GM12878 (cell line): ENCODE data around the gene CNOT11. TPM values are rescaled to one million over a fixed set of nuclear protein-coding genes. Genes with fewer than 3 reads are reported as not detected.

Source experiments
- EZH2 ChIP-seq: IDR thresholded peaks from 2 replicates; pipeline ENCODE4 v1.6.1; 2012; ENCODE audit warnings: low read depth, mild to moderate bottlenecking, control low read depth, inconsistent platforms, low read length, borderline replicate concordance; ENCODE audit not compliant: control insufficient read depth
- FOXM1 ChIP-seq: IDR thresholded peaks from 2 replicates; pipeline ENCODE4 v1.6.1; 2012; ENCODE audit warnings: low read depth, mild to moderate bottlenecking, inconsistent platforms, low read length, moderate library complexity
- RAD51 ChIP-seq: fragments of 450-650 bp; IDR thresholded peaks from 2 replicates; pipeline ENCODE4 v1.6.1; 2016; ENCODE audit warnings: moderate library complexity, mild to moderate bottlenecking, inconsistent platforms
- SIX5 ChIP-seq: IDR thresholded peaks from 2 replicates; pipeline ENCODE4 v1.6.1; 2011; ENCODE audit warnings: mild to moderate bottlenecking, low read depth, low read length, moderate library complexity; ENCODE audit not compliant: severe bottlenecking
- SKIL ChIP-seq: fragments of 450-650 bp; IDR thresholded peaks from 2 replicates; pipeline ENCODE4 v1.6.1; 2017; ENCODE audit warnings: mild to moderate bottlenecking, low read depth, inconsistent platforms; ENCODE audit not compliant: poor library complexity, severe bottlenecking
- polyA plus RNA-seq, 11 experiments: library from polyadenylated mRNA; depleted of rRNA in 4 of 11; unstranded in 6 of 11; stranded (reverse) in 5 of 11; fragments of >200 nt; fragmentation: Nextera tagmentation in 4 of 11; fragmentation: Illumina TruSeq in 1 of 11; extraction: Ambion mirVana in 4 of 11; extraction: Trizol in 1 of 11; gene quantifications; 1 replicate in 1 of 11; 2 replicates in 10 of 11; pipeline versions ENCODE4 v1.2.1 to v1.2.3, GENCODE V29; 2011 to 2016; ENCODE audit warnings: inconsistent platforms in 2 of 11, missing spikeins in 2 of 11, low read depth in 1 of 11
- total RNA-seq, 4 experiments: library from RNA; depleted of rRNA in 3 of 4; stranded (reverse); fragments of >200 nt in 3 of 4; fragmentation: Illumina TruSeq in 1 of 4; extraction: Trizol in 1 of 4; gene quantifications; 2 replicates each; pipeline versions ENCODE4 v1.2.1 to v1.2.3, GENCODE V29; 2013 to 2021
- TF ChIP-seq, protein P1 (sequence below), 3 experiments: IDR thresholded peaks in 2 of 3; conservative IDR thresholded peaks in 1 of 3; 2 replicates each; pipeline ENCODE4 v1.5.1; 2011; ENCODE audit warnings: low read depth in 3 of 3, low read length in 3 of 3, mild to moderate bottlenecking in 3 of 3, control low read depth in 2 of 3, moderate library complexity in 2 of 3, inconsistent platforms in 1 of 3, mixed read lengths in 1 of 3; ENCODE audit not compliant: control insufficient read depth in 2 of 3, insufficient read depth in 1 of 3; ENCODE audit errors: extremely low read depth in 1 of 3

CNOT11 gene
- total and polyA plus RNA-seq, 10 of the 15 experiments (the other 5 are each of a cell fraction or from before 2014, with no cell fraction given) = 10.8 to 111 (median 50.5) TPM

DNA sequence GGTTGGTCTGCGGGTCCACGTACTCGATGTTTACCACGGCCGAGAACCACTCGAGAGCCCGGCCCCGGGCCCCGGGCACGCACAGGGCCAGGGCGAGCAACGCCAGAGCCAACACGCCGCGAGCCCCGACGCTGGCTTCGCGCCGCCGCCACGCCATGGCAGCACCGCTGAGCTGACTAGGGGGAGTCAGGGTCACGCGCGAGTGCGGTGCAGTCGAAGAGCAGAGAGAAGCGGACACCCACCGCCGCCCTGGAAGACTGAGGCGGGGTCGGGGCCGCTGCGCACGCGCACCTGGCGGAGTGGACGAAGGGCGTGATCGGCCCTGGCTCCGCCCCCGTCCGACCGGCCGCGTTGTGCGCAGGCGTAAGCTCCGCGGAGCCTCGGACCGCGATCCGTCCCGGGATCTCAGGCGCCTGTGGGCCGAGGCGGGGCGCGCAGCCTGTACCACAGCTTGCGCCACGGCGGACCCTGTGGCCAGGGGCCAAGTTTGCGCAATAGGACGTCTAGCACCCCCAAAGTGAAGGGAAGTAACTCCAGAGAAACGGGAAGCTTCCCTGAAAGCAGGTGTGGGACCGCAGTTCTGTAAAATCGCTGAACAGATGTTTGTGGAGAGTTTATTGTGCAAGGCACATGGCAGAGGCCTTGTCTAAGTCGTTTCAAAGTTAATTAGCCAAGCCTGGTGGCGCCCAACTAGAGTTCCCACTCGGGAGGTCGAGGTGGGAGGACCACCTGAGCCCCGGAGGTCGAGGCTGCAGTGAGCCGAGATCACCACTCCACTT is 55.9 kb downstream of the CNOT11 start, which contains the start of gene RNF149 (continued):
- TF ChIP-seq, protein P1, sequence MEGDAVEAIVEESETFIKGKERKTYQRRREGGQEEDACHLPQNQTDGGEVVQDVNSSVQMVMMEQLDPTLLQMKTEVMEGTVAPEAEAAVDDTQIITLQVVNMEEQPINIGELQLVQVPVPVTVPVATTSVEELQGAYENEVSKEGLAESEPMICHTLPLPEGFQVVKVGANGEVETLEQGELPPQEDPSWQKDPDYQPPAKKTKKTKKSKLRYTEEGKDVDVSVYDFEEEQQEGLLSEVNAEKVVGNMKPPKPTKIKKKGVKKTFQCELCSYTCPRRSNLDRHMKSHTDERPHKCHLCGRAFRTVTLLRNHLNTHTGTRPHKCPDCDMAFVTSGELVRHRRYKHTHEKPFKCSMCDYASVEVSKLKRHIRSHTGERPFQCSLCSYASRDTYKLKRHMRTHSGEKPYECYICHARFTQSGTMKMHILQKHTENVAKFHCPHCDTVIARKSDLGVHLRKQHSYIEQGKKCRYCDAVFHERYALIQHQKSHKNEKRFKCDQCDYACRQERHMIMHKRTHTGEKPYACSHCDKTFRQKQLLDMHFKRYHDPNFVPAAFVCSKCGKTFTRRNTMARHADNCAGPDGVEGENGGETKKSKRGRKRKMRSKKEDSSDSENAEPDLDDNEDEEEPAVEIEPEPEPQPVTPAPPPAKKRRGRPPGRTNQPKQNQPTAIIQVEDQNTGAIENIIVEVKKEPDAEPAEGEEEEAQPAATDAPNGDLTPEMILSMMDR (IDR thresholded peaks at IDR 0.05 in 2 of 3, conservative IDR thresholded peaks at IDR 0.05 in 1 of 3; ENCODE audit: control insufficient read depth in 2 of 3, extremely low read depth in 1 of 3, insufficient read depth in 1 of 3, low read depth in 3 of 3, low read length in 3 of 3) = no peak
- TF ChIP-seq SKIL (no peak), EZH2 (no peak), FOXM1 (no peak), SIX5 (no peak), RAD51 (no peak)
